MM.1S (cell line): ENCODE results near the gene FOLR3.

Experiments
- DNase-seq: peaks from one replicate; pipeline ENCODE4 v3.0.0-alpha.2; 2015
- H2AFZ ChIP-seq: fragments of 300-600 bp; sonication (generic); 2 replicates; pipeline ENCODE4 v1.6.0; 2016; ENCODE audit warnings: antibody characterized with exemption, low read length
- H3F3A ChIP-seq: fragments of 300-600 bp; sonication (generic); 2 replicates; pipeline ENCODE4 v1.6.1; 2016; ENCODE audit warnings: mild to moderate bottlenecking, antibody characterized with exemption, low read length, moderate library complexity, mixed read lengths; ENCODE audit not compliant: insufficient read depth
- H3K27ac ChIP-seq: fragments of 300-600 bp; sonication (generic); 2 replicates; pipeline ENCODE4 v1.5.1; 2016; ENCODE audit warnings: mild to moderate bottlenecking, low read length
- H3K27me3 ChIP-seq: fragments of 300-600 bp; sonication (generic); replicated peaks from 2 replicates; pipeline ENCODE4 v1.6.0; 2016; ENCODE audit warnings: low read length; ENCODE audit not compliant: insufficient read depth
- H3K36me3 ChIP-seq: fragments of 300-600 bp; sonication (generic); replicated peaks from 2 replicates; pipeline ENCODE4 v1.6.1; 2016; ENCODE audit warnings: mild to moderate bottlenecking, low read length, mixed read lengths; ENCODE audit not compliant: insufficient read depth
- H3K4me1 ChIP-seq: fragments of 300-600 bp; sonication (generic); 2 replicates; pipeline ENCODE4 v1.6.1; 2016; ENCODE audit warnings: low read length, mixed read lengths
- H3K4me2 ChIP-seq: fragments of 300-600 bp; sonication (generic); 2 replicates; pipeline ENCODE4 v1.6.0; 2016; ENCODE audit warnings: low read depth, low read length
- H3K4me3 ChIP-seq: fragments of 300-600 bp; sonication (generic); 2 replicates; pipeline ENCODE4 v1.5.1; 2016; ENCODE audit warnings: low read length, mixed read lengths
- H3K79me2 ChIP-seq: fragments of 300-600 bp; sonication (generic); 2 replicates; pipeline ENCODE4 v1.6.1; 2016; ENCODE audit warnings: mixed run types, low read length, mixed read lengths
- H3K9ac ChIP-seq: fragments of 300-600 bp; sonication (generic); 2 replicates; pipeline ENCODE4 v1.6.1; 2016; ENCODE audit warnings: low read length, mixed read lengths
- H3K9me2 ChIP-seq: fragments of 300-600 bp; sonication (generic); replicated peaks from 2 replicates; pipeline ENCODE4 v1.6.1; 2016; ENCODE audit warnings: mild to moderate bottlenecking, low read length, mixed read lengths; ENCODE audit not compliant: insufficient read depth
- H3K9me3 ChIP-seq: fragments of 300-600 bp; sonication (generic); replicated peaks from 2 replicates; pipeline ENCODE4 v1.6.1; 2016; ENCODE audit warnings: mild to moderate bottlenecking, low read length, mixed read lengths; ENCODE audit not compliant: insufficient read depth
- H4K20me1 ChIP-seq: fragments of 300-600 bp; sonication (generic); 2 replicates; pipeline ENCODE4 v1.6.1; 2016; ENCODE audit warnings: mild to moderate bottlenecking, low read length, moderate library complexity, mixed read lengths; ENCODE audit not compliant: insufficient read depth
- CTCF ChIP-seq: fragments of 300-600 bp; sonication (generic); IDR thresholded peaks from 2 replicates; pipeline ENCODE4 v1.5.1; 2016; ENCODE audit warnings: antibody characterized with exemption, low read length, mixed read lengths
- EZH2 ChIP-seq: fragments of 300-600 bp; sonication (generic); optimal IDR thresholded peaks from 2 replicates; pipeline ENCODE3; 2017; ENCODE audit warnings: low read depth, mild to moderate bottlenecking, antibody characterized with exemption, low read length, mixed read lengths
- EZH2phosphoT487 ChIP-seq: fragments of 300-600 bp; sonication (generic); IDR thresholded peaks from 2 replicates; pipeline ENCODE4 v1.6.1; 2018; ENCODE audit warnings: antibody characterized with exemption, low read length

FOLR3 gene

GRCh38 chr11:72102631-72102945, 32.9 kb upstream of the FOLR3 start:
- no peaks in the 10 kb centered on the region for H4K20me1 ChIP-seq
- peak overlapping the region; percentile 85 for H3K27ac ChIP-seq
- DNase-seq: no peak
- H3K4me3 ChIP-seq: peak overlapping the region; percentile 86
- H3K9me2 ChIP-seq: no peaks in the 10 kb centered on the region
- peak overlapping the region; percentile 91 for H3K9ac ChIP-seq
- no peaks in the 10 kb centered on the region for H3K27me3 ChIP-seq
- H3K4me1 ChIP-seq: peaks cover 12% of the 10 kb centered on the region
- TF ChIP-seq CTCF (no peak), EZH2 (no peak), EZH2phosphoT487 (no peak)
- H3K4me2 ChIP-seq: peak overlapping the region; percentile 71
- peaks cover 38% of the 10 kb centered on the region for H3K79me2 ChIP-seq
- H3F3A ChIP-seq: peaks cover 3% of the 10 kb centered on the region; the same call in 1 of the 2 replicates
- peak overlapping the region; percentile 82 for H2AFZ ChIP-seq
- no peaks in the 10 kb centered on the region for H3K36me3 ChIP-seq
- H3K9me3 ChIP-seq: no peaks in the 10 kb centered on the region

- H3K27ac ChIP-seq: peak within 1 kb of the TSS; percentile 85
- peak within 1 kb of the TSS; percentile 86 for H3K4me3 ChIP-seq
- no peaks in the 10 kb centered on the region for H3K36me3 ChIP-seq
- peaks cover 12% of the 10 kb centered on the region for H3K4me1 ChIP-seq
- peaks cover 3% of the 10 kb centered on the region; the same call in 1 of the 2 replicates for H3F3A ChIP-seq
- DNase-seq: peak; percentile 99
- peak within 1 kb of the TSS; percentile 91 for H3K9ac ChIP-seq
- H3K9me3 ChIP-seq: no peaks in the 10 kb centered on the region
- TF ChIP-seq EZH2 (no peak), EZH2phosphoT487 (no peak), CTCF (peak; percentile 47)
- H3K4me2 ChIP-seq: peak within 1 kb of the TSS; percentile 74
- H2AFZ ChIP-seq: peak within 1 kb of the TSS; percentile 82
- H3K27me3 ChIP-seq: no peaks in the 10 kb centered on the region
- H3K79me2 ChIP-seq: peaks cover 38% of the 10 kb centered on the region
- no peaks in the 10 kb centered on the region for H3K9me2 ChIP-seq
- no peaks in the 10 kb centered on the region for H4K20me1 ChIP-seq
Observed at GRCh38 chr11:72102946-72103753, 32.4 kb upstream of the FOLR3 start, which contains the start of gene LAMTOR1. TSS of gene LAMTOR1 (minus strand) at chr11:72103297. CDS start at chr11:72103224, 73 bp downstream.

- Histone ChIP-seq H3K4me2 (peak overlapping the region; percentile 74), H2AFZ (peak overlapping the region; percentile 74), H3K27ac (peak overlapping the region; percentile 53; the same call in 1 of the 2 replicates), H3K9me3 (no peaks in the 10 kb centered on the region), H3K9me2 (no peaks in the 10 kb centered on the region), H3K36me3 (no peaks in the 10 kb centered on the region), H3F3A (peaks cover 3% of the 10 kb centered on the region; the same call in 1 of the 2 replicates), H4K20me1 (no peaks in the 10 kb centered on the region), H3K4me1 (peaks cover 12% of the 10 kb centered on the region), H3K79me2 (peaks cover 38% of the 10 kb centered on the region), H3K4me3 (peak overlapping the region; percentile 54), H3K9ac (peak overlapping the region; percentile 12; the same call in 1 of the 2 replicates), H3K27me3 (no peaks in the 10 kb centered on the region)
- TF ChIP-seq CTCF: no peak; the same call in 1 of the 2 replicates
- no peak for TF ChIP-seq EZH2
- no peak for TF ChIP-seq EZH2phosphoT487
- DNase-seq: no peak
Observed at GRCh38 chr11:72103754-72104167, 31.8 kb upstream of the FOLR3 start.
